Measurements from ENCODE around the gene NDOR1. TPM values are rescaled to one million over a fixed set of nuclear protein-coding genes. Genes with fewer than 3 reads are reported as not detected.

NDOR1 gene
- total RNA-seq, 2 donors from 2014 or later = 6.7 to 8.1 TPM

DNA sequence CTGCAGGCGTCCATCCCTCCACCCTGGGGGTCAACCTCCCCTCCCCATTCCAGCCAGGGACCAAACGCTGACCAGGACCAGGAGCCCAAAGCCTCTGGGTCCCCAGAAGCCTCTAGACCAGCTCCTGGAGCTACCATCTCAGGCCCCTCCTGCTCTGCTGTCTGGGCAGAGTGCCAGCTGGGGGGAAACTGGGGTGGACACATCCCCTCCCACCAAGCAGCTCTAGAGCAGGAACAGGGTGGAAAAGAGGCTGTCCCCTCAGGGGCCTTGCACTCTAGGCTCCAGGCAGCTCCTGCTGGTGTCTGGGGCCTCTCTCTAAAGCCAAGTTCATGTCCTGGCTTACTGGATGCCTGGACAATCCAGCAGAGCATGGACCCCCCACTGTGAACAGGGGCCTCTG lies 12.6 kb upstream of the NDOR1 start:
- no peak for DNase-seq (ENCODE audit: low spot score)
- intact Hi-C loops (cut with DNase I) = no loop called here

DNA sequence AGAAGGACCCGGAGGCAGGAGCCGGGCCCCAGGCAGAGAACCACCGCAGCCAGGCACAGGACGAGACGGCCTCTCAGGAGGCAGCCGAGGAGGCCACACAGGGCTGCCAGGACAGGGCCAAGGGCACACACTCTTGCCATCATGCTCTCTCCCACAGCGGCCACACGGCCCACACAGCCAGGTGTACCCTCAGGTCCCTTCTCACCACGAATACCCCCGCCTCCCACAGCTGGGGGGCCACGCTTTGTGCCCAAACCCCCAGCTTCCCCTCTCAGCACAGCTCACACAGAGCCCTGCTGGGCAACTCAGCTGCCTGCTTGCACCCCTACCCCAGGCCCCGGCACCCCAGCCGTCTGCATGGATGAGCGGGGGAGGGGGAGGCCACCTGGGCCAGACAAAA lies 11.7 kb upstream of the NDOR1 start:
- no peak for DNase-seq (ENCODE audit: low spot score)
- intact Hi-C loops (cut with DNase I) = no loop called here

DNA sequence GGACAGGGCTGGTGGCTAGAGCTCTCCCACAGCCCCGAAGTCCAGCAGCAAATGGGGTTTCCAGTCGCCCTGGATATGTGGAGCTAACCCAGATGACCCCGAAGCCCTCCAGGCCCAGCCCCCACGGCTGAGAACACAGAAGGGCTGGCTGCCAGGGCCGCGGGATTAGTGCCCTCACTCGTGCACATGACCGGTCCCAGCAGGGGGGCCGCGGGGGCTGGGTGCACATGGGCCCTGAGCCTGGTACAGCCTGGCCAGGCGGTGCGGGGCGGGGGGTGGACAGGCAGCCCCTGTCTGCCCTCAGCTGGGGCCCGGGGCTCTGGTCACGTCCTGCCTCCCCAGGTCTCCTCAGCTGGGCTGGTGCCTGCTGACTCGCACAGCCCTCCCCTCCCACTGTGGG lies 11.1 kb upstream of the NDOR1 start:
- intact Hi-C loops (cut with DNase I) = no loop called here
- DNase-seq (ENCODE audit: low spot score) = no peak

DNA sequence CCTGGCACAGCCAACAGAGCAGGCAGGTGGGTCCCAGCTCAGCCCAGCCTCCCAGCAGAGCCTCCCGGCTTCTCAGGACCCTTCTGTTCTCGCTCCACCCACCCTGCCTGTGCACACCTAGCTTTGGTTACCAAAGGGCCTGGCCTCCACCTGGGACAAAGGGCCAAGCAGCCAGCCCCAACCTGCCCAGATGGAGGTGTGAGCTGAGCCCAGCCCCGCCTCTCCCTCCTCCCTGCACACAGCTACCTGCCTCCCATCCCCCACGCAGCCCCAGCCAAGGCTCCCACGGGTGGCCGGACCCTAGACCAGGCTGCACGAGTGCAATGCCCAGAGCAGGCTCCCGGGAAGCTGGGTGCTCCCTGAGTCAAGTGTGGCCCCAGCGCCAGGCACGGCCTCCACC lies 10.6 kb upstream of the NDOR1 start:
- intact Hi-C loops (cut with DNase I) = no loop called here
- DNase-seq (ENCODE audit: low spot score) = no peak

DNA sequence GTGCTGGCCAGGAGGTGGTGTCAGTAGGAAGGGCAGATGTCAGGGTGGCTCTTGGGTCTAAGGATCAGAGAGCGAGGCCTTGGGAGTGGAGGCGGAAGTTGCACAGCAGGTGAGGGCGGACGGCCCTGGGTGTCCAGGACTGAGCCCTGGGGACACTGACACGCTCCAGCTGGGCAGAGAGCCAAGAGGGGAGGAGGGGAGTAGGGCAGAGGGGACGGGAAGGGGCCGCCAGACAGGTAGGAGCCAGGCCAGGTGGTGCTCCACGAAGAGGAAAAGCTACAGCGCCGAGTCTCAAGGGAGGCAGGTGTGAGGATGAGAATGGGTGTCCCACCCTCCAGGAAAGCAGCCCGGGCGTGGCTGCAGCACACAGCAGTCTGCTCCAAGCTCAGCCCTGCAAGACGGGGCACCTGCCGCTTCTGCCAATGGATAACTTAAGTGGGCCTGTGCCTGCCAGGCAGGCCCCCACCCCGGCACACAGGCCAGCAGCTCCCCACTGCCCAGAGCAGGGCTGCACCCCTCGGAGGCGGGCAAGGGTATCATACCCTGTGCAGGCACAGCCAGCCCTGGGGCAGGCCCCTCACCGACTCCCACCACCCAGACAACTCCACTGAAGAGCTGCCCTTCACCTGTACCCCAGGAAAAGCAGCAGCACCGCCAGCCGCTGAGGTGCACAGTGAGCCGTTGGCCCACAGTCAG lies 9.8 kb upstream of the NDOR1 start:
- intact Hi-C loops (cut with DNase I) = no loop called here
- DNase-seq (ENCODE audit: low spot score) = no peak

DNA sequence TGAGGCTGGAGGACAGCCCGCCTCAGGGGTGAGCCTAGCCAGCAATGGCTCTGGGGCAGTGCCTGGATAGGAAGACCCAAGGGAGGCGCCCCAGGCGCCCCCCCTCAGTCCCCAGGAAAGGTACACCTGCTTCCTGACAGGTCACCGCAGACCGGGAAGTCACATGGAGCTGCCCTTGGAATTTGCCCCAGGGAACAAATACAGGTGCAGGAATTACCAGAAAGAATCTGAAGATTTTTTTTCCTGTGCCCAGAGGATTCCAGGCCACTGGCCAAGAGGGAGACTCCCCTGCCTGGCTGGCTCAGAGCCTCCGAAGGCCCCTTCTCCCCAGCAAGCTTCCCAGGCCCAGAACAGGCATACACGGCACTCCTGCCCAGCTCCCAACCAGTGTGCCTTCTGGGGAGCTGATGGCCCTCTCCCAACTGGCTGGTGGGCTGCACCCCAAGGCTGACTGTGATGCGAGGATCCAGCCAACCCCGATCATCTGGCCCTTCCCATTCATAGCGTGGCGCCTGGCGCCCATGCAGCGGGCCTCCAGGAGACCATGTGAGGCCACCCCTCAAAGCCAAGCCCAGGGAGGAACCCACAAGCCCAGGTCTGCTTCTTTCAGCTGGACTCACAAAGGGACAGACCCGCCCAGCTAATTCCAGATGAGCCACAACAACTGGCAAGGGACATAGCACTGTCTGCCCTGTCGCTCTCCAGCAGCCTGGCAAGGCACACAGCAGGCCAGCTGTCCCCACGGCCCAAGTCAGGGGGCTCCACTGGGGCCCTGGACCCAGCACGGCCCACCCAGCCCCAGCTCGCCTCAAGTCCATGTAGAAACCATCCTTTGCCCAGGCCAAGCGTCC lies 7.2 kb upstream of the NDOR1 start:
- intact Hi-C loops (cut with DNase I) = no loop called here
- DNase-seq (ENCODE audit: low spot score) = no peak

DNA sequence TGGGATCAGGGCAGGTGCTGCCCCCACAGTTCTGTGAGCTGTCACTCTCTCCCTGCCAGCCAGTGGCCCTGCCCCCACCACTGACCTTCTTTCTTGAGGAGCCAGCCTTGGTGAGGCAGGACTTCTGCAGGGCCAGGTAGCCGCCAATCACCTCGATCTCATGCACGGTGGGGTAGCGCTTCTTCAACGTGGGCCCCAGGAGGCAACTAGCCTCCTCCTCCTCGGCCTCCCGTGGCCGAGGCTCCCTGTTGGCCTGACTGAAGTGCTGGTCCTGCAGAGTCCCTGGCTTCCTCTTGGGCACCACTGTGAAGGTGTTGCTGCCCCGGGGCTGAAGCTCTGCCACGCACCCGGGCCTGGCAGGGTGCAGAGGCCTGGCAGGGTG lies 6.6 kb upstream of the NDOR1 start:
- intact Hi-C loops (cut with DNase I) = no loop called here

DNA sequence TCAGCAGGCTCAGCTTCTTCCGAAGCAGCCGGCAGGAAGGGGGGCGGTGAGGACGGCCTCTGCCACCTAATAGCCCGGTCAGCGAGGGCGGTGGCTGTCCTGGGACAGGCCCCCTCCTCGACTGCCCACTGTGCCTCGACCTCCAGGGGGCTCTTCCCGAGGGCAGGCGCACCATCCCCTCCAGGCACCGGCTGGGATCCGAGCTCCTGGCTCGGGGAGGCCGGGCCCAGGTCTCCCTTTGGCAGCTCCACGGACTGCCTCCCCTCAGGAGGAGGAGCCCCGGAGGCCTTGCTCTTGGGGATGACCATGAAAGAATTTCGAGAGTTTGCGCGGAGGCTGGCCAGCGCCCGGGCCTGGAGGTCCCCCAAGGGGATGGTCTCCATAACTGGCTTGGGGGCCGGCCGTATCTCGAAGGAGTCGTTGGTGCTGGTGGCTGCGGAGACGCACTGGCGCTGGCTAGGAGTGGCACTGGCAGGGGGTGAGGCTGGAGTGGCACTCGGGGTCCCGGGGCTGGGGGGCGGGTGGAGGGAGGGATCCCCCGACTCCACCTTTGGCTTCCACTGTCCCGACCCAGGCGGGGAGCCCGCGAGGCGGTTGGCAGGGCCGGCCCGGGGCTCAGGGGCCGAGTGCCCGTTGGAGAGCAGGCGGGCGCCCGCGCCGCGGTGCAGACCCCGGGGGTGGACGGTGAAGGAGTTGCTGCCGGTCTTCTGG lies 5.9 kb upstream of the NDOR1 start:
- intact Hi-C loops (cut with DNase I) = no loop called here
- DNase-seq (ENCODE audit: low spot score) = no peak

More for the DNA sequence above, 6.6 kb upstream of the NDOR1 start:
- no peak for DNase-seq (ENCODE audit: low spot score)

DNA sequence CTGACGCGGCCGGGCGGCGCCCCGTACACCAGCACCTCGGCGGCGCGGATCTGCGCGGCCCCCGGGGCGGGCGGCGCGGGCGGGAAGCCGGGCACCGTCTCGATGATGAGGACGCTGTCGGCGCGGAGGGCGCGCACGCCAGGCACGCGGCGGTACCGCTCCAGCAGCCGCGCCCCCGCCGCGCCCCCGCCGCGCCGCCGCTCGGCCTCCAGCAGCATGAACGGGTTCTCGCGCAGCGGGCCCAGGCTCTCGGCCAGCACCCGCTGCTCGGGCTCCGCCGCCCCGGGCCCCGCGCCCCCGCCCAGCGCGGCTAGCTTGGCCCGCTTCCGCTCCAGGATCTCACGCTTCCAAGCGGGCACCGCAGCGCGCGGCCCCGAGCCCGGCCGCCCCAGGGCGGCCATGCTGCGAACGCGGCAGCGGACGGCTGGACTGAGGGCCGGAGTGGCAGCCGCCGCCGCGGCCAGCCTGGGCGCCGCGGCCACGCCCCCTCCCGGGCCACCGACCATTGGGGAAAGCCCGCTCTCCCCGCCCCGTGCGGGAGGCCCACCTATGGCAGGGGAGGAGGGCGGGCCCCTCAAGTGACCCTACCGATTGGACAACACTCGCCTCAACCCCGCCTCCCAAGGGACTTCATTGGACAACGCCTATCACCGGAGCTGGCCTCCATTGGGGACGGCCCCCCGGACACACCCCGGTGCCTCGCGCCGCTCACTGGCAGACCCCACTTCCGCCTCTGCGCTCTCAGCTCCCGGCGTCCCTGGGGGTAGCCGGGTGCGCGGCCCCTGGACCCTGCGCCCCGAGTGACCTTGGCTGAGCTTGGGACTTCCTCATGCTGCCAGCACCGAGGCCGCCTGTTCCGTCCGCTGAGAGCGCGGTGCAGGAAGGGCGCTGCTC lies 4.9 kb upstream of the NDOR1 start, which contains the start of gene TPRN:
TSS of gene TPRN (minus strand) at position 431 of the 894 bp plus-strand sequence. CDS start at position 401, 30 bp downstream.
- DNase-seq (ENCODE audit: low spot score) = peak; percentile 100
- intact Hi-C loops (cut with DNase I) = no loop called here

DNA sequence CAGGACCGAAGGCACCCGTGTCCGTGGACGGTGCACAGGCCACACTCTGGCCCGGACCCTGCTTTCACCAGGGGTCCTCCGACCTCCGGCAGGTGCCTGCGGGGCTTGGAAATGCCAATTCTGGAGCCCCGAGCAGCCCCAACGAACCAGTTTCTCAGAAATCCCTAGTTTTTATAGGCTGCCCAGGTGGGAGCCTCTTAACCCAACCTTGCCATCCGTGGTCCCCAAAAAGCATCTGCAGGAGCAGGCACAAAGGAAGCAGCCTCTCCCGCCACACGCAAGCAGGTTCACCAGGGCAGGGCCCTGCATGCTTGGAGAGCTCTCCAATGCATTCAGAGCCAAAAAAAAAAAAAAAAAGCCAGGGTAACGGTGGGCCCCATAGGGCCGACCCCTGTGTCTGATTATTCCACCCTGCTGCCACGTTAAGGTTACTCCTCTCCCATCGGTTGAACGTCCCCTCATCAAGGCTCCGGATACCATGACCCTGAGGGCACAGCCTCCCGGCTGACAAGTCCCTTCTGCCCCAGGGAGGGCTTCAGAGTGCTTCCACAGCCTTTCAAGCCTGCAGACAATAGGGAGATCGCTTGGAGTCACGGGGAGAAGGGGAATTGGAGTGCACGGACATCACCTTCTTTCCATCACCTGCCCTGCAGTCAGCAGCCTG lies 4.2 kb upstream of the NDOR1 start:
- DNase-seq (ENCODE audit: low spot score) = no peak
- intact Hi-C loops (cut with DNase I) = no loop called here

DNA sequence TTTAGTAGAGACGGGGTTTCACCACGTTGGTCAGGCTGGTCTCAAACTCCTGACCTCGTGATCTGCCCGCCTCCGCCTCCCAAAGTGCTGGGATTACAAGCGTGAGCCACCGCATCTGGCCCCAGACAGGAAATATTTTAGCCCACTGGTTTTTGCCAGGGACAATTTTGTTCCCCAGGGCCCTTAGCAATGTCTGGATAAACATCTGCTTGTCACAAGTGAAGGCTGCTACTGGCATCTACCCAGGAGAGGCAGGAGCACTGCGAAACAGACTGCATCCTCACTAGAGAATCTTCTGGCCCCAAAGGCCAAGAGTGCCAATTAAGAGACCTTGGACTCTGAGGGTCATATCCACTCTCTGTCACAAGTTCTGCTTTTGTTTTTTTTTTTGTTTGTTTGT lies 2.5 kb upstream of the NDOR1 start:
- intact Hi-C loops (cut with DNase I) = no loop called here
- no peak for DNase-seq (ENCODE audit: low spot score)

DNA sequence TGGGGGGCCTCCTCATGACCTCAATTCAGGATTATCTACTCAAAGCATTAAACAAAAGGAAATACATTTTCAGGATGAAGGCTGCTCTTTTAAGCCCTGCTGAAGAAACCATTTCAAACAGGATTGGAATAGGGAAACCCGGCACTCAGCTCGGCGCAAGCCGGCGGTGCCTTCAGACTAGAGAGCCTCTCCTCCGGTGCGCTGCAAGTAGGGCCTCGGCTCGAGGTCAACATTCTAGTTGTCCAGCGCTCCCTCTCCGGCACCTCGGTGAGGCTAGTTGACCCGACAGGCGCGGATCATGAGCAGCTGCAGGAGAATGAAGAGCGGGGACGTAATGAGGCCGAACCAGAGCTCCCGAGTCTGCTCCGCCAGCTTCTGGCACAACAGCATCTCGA lies 772 bp upstream of the NDOR1 start:
- intact Hi-C loops (cut with DNase I) = no loop called here
- DNase-seq (ENCODE audit: low spot score) = no peak

DNA sequence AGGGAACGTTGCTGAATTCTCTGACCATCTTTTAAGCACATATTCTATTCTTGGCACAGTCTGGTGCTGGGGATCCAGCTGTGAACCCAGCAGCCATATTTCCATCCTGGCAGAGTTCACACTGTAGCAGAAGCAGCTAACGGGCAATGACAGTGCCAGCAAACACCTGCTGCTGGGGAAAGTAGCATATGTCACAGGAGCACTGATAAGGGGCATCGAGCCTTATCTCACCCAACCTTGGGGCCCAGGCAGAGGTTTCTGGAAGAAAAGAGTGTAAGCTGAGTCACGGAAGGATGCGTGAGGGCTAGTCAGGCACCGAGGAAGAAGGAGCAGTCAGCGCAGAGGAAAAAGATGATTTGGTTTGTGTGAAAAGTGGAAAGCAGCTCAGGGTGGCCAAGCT lies 1.1 kb downstream of the NDOR1 start:
- intact Hi-C loops (cut with DNase I) = no loop called here
- DNase-seq (ENCODE audit: low spot score) = no peak

DNA sequence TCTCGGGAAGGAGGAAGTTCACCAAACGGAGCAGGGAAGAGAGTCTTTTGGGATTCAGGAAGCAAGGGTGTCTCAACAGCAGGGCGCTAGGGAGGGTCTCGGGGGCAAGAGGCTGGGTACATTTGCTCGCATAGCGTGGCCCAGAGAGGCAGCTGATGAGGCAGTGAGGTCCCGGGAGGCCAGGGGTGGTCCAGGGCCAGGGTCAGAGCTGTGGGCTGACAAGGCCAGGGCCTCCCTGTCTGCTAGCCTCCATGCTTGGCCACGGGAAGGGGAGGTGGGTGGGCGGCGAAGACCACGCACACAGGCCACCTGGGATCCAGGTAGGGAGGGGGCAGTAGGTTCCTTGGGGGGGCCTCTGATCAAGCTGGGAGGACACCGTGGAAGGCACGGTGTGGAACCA lies 6.0 kb downstream of the NDOR1 start:
- intact Hi-C loops (cut with DNase I) = no loop called here

DNA sequence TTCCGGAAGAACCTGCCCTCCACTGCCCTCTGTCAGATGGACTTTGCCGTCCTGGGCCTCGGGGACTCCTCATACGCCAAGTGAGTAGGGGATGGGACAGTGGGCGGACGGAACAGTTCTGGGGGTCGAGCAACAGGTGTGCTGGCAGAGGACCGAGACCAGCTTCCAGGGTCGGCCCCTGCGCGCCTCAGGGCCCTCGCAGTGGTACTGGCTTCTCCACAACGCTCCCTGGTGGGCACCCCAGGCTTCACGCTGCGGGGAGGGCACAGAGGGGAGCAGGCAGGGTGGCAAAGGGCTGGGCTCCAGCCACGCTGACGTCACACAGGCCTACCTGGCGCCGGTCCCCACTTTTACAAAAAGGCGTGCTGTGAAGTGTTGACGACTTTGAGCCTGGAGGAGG lies 7.0 kb downstream of the NDOR1 start:
- DNase-seq (ENCODE audit: low spot score) = no peak
- intact Hi-C loops (cut with DNase I) = no loop called here

More for the DNA sequence above, 6.0 kb downstream of the NDOR1 start:
- no peak for DNase-seq (ENCODE audit: low spot score)

DNA sequence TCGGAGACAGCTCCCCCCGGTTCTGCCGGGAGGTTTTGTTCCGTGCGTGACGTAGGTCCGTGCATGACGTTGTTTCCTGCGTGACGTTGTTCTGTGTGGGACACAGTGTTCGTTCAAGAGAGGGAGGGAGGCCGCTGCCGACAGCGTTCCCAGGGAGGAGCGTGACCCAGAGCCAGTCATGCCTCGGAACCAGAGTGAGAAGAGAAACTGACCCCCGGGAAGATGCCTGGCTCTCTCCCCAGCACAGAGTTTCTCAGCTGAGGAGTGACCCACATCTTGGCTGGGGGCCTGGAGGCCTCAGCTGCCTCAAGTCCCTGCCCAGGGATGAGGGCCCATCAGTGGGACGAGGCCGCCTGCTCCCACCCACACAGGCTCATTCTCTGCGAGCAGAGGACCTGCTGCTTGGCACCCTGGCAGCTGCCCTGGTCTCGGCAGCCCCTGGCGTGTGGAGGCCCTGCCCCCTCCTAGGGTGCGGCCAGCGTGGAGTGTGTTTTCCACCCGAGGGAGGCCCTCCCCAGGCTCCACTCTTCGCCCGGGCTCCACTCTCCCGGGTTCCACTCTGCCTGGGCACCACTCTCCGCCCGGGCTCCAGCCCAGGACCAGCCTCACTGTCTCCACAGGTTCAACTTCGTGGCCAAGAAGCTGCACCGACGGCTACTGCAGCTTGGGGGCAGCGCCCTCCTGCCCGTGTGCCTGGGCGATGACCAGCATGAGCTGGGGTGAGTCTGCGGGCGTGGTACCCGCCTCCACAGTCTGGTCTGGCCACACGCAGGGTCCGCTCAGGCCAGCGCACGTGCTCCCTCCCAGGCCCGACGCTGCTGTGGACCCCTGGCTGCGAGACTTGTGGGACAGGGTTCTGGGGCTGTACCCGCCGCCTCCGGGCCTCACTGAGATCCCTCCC lies 7.9 kb downstream of the NDOR1 start:
- DNase-seq (ENCODE audit: low spot score) = no peak

DNA sequence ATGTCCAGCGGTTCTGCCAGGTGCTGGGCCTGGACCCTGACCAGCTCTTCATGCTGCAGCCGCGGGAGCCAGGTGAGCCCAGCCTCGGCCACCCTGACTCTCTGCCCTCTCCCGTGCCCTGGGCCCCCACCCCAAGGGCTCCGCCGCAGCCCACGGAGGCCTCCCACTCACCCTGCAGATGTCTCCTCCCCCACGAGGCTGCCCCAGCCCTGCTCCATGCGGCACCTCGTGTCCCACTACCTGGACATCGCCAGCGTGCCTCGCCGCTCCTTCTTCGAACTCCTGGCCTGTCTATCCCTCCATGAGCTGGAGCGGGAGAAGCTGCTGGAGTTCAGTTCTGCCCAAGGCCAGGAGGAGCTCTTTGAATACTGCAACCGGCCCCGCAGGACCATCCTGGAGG lies 9.1 kb downstream of the NDOR1 start:
- intact Hi-C loops (cut with DNase I) = no loop called here
- DNase-seq (ENCODE audit: low spot score) = no peak

More for the DNA sequence above, 7.9 kb downstream of the NDOR1 start:
- intact Hi-C loops (cut with DNase I) = no loop called here
